GM18870 (cell line): Measurements from ENCODE around the gene SPTBN1.
"Not testable (repeated sequence)": the region's sequence is repeated elsewhere in the genome, so short reads cannot be mapped to it uniquely, and the experiment has no call there.

Source experiments
- ATAC-seq: cut with Tn5 transposase; IDR thresholded peaks from one replicate; pipeline ENCODE4 v1.9.1; 2021; ENCODE audit warnings: moderate library complexity; ENCODE audit not compliant: unreplicated experiment

The SPTBN1 gene

DNA sequence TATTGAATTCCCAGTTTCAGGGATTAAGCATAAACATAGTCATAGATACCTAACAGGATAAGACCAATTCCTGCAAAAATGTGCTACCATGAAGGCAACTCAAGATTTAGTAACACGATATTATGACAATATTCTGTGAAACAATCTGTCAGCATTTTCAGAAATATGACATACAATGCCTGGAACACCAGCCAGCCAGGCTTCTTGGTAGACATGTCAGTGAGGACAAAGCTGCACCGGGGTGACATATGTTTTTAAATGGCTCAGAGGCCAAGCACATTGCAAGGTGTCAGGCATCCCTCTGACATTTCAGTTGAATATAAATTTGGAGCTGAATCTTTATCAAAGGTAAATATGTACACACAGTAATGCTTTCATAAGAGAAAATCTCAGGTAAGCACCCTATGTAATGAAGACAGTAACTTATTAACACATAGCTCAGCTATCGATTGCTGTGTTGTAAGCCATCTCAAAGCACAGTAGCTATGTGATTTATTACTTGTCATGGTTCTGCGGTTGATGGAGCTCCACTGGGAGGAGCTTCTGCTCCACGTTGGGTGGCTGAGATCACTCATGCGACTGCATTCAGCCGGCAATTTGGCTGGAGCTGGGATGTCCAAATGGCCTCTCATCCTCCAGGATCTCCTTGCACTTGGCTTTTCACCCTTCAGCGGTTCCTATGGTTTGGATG is 235.5 kb downstream of the SPTBN1 start:
- no peak for ATAC-seq

DNA sequence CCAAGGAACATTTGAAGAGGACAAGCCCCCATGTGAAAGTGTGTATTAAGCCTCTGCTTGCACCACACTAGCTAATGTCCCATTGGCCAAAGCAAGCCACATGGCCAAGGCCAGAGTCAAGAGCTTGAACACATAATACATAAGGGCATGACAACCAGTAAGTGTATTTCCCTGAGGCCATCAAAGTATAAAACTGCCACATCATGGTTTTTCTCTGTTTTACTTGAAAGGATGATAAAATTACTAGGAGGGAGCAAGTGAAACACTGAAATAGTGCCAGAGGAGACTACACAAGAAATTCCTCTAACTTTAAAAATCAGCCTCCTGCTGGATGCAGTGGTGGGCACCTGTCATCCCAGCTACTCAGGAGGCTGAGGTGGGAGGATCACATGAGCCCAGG is 236.4 kb downstream of the SPTBN1 start:
- no peak for ATAC-seq

DNA sequence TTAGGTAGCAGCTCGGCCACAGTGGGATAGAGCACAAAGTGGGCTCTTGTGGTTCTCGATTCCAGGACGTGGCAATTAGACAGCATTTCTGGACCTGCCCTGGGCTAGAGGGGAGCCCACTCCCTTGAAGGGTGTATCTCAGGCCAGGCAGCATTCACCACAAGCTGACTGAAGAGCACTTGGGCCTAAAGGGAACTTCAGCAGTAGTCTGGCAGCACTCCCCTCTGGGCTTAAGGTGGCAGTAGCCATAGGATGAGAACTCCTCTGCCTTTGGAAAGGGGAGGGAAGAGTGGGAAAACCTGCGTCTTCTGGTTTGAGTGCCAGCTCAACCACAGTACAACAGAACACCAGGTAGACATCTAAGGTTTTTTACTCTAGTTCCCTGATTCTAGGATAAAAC is 239.3 kb downstream of the SPTBN1 start:
- no peak for ATAC-seq

DNA sequence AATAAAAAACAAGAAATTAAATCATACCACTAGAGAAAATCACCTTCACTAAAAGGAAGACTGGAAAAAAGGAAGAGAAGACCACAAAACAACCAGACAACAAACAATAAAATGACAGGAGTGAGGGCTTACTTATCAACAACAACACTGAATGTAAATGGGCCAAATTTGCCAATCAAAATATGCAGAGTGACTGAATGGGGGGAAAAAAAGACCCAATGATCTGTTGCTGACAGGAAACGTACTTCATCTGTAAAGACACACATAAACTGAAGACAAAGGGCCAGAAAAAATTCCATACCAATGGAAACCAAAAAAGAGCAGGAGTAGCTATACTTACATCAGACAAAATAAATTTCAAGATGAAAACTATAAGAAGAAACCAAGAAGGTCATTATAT is 241.8 kb downstream of the SPTBN1 start:
- ATAC-seq: no peak

DNA sequence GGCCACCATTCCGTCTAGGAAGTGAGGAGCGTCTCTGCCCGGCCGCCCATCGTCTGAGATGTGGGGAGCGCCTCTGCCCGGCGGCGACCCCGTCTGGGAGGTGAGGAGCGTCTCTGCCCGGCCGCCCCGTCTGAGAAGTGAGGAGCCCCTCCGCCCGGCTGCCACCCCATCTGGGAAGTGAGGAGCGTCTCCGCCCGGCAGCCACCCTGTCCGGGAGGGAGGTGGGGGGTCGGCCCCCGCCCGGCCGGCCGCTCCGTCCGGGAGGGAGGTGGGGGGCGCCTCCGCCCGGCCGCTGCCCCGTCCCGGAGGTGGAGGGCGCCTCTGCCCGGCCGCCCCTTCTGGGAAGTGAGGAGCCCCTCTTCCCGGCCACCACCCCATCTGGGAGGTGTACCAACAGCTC is 242.8 kb downstream of the SPTBN1 start:
- ATAC-seq: not testable (repeated sequence)

DNA sequence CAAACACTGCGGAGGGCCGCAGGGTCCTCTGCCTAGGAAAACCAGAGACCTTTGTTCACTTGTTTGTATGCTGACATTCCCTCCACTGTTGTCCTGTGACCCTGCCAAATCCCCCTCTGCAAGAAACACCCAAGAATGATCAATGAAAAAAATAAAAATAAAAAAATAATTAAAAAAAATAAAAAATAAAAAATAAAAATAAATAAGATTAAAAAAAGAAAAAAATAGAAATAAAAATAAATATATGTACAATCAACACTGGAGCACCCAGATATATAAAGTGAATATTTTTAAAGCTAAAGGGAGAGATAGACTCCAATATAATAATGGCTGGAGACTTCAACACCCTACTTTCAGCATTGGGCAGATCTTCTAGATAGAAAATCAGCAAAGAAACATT is 243.5 kb downstream of the SPTBN1 start:
- no peak for ATAC-seq

DNA sequence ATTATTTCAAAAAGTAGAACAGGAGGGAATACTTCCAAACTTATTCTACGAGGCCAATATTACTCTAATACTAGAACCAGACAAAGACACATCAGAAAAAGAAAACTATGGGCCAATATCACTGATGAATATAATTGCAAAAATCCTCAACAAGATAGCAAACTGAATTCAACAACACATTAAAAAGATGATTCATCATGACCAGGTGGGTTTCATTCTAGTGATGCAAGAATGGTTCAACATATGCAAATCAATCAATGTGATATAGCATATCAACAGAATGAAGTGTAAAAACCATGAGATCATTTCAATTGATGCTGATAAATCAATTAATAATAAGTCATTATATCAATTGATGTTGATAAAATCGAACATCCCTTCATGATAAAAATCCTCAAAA is 244.9 kb downstream of the SPTBN1 start:
- ATAC-seq: no peak

DNA sequence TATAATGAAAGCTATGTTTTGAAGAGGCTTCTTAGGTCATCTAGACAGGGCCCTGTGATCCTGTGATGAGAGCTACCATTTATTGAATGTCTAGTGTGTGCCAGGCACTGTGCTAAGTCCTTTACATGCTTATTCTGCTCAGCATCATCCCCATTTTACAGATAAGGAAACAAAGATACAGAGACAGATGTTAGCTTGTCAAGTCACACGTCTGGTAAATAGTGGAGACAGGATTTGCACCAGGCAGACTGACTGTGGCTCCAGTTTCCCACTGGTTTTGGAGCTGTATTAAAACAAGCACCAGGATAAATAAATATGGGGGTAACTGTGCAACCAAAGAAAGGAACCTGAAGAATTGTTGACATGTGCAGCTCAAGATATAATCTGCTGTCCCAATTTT is 248.1 kb downstream of the SPTBN1 start:
- no peak for ATAC-seq

DNA sequence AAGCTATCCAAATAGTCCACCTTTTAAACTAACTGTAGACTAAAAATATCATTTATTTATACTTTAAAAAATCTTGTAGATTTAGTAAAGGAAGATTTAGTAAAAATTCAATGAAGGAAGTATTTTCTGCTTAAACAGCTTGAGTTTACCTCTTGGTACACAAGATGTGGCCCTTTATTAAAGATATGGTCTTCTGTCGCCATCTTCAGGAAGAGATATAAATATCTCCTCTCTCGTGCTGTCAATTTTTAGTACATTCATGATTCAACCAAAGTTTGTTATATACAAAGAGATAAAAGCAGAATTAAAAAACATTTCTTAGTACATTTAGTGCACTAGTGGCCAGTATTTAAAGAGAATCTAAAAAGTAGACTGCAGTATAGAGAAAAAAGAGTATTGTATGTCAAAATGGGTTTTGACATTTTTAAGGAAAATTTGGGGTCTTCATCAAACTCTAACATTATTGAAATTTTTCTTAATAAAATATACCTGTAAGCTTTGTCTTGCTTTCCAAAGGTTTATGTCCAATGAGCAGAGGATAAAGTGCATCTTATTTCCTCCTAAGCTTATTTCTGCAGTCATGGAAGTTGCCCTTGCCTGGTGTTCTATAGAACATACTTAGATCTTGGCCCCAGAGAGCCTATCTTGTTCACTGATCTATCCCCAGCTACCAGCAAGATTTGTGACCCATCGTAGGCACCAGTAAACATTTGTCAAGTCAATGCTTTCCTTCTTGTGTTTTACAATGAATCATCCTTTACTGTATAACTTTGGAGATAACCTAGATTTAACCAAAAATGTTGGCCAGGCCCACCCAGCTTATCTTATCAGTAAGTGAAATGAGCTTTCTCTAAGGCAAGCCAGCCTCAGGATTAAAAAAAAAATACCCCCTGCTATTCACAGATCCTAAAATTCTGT is 248.8 kb downstream of the SPTBN1 start:
- ATAC-seq: no peak

DNA sequence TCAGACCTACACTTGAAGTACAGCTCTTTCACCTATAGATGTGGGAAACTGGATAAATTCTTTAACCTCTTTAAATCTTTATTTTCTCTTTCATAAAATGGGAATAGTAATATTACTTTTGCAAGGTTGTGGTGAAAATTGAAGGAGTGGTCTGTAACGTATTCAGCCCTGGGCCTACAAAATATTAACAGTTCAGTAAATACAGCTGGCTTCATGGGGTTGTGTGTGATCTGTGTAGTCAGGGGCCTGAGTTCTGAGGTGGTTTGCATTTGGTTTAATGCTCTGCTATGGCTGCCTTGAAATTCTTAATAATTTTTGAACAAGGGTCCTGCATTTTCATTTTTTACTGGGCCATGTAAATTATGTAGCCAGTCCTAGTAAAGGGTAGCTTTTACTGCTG is 250.5 kb downstream of the SPTBN1 start:
- no peak for ATAC-seq

DNA sequence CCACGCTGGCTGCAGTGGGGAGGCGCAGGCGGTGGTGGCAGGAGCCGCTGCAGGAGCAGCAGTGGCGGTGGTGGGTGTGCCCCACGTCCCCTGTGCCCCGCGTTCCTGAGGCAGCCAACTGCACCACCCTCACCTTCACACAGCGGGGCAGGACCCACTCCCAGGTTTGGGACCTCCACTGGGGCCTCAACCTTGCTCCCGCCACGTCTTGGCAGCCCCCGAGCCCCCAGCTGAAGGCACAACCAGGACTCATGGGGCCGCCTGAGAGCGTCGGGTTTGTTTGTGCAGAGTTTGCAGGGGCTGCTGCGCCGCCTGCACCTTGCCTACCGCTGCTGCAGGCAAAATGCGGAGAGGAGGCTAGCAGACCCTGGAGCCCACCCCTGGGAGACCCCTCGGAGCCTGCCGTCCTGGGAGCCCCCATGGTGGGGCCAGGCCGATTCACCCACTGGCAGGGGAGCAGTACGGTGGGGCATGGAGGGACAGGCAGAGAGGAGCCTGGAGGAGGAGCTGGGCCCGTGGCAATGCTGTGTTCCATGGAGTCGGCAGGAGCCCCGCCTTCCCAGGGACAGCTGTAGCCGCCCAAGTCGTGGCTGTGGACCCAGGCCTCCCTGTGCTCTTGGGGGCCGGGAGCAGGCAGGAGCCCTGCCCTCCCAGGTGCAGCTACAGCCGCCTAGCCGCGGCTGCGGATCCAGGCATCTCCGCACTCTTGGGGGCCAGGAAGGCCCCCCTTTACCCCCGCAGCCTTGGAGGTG is 252.6 kb downstream of the SPTBN1 start:
- no peak for ATAC-seq

DNA sequence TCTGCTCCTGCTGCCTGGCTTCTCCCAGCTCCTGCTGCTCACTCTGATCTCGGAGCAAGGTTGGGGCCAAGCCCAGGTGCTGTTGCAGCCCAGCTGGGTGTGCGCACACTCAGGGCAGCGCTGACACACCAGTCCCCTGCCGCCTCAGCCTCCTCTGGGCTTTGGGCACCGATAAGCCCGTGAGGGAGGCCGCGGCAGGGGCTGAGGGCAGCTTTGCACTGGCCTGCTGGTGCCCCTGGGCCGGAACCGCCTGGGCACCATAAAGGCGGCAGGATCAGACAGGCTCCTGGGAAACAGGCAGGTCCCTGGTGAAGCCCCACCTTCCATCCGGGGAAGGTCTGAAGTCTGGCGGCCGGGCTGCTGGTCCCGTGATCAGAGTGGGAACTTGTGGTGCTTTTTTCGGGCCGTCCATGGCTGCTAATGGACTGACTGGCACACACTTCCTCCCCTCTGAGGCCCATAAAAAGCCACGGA is 253.2 kb downstream of the SPTBN1 start:
- ATAC-seq: no peak

DNA sequence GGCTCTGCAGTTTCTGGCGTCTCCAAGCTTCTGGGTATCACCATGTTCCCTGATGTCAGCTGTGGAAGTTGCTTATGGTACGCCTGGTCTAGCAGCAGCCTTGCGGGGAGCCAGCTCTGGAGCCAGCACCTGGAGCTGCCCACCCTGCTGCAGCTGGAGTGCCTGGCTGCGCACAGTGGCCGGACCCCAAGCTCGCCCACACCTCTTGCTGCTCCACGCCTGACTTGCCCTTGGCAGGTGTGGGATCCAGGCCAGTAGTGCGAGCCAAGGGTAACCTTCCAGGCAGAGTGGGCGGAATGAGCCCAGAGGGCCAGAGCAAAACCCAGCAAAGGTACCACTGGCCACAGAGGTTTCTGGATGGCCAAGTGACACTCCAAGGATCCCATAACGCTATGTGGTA is 254.1 kb downstream of the SPTBN1 start:
- ATAC-seq: no peak

DNA sequence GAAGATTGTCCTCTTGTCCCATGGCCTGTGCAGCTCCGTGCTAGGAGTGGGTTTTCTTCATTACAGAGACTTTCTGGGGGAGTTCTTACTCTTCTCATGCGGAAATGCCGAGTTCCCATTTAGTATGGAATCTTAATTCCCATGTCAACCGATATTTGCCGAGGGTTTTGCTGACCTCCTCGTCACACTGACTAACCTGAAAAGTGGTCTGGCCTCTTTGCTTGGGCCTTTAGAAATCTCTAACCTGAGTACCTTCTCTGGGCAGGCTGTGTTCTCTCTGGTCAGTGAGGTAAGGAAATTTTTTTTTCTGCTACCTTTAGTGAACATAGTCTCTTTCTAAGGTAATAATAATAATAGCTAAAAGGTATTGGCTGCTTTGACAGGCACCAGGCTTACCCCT is 256.4 kb downstream of the SPTBN1 start:
- ATAC-seq: no peak

DNA sequence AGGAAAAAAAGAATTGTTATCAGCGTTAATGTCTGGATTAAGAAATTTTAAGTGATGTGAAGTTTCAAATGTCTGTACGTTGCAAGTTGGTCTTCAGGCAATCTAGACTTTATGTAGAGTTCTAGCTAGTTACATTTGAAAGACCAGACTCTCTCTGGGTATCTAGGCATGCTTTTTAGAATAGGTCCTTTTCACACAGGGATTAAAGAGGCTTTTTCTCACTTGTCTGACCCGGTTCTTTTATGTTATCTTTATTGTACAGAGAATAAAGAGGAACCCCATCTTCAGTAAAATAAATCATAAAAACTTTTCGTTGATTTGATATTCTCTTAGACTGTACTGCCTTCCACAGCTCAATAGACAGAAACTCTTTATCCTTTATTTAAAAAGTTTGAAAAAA is 258.9 kb downstream of the SPTBN1 start:
- ATAC-seq: no peak

DNA sequence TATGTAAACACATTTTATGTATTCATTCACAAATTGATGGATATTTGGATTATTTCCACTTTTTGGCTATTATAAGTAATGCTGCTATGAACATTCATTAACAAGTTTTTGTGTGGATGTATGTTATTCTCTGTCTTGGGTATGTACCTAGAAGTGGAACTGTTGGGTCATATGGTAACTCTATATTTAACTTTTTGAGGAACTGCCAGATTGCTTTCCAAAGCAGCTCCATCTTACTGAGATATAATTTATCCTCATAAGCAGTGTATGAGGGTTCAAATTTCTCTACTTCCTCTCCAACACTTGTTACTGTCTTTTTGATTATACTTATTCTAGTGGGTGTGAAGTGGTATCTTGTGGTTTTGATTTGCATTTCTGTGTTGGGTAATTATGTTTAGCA is 260.2 kb downstream of the SPTBN1 start:
- ATAC-seq: no peak

DNA sequence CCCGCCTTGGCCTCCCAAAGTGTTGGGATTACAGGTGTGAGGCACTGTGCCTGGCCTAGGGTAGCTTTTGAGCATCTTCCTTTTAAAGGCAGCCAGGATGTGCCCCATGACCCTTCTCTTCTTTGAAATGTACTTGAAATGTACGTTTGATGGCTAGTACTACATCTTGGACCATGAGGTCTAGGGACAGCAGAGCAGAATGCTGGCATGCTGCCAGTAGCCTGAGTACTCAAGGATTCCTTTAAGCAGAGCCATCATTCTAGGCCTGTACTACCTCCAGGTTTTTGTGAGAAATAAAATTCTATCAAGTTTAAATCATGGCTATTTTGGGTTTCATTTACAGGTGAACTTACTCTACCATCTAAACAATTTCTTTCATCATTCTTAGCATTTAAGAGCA is 264.4 kb downstream of the SPTBN1 start:
- ATAC-seq: no peak
